ENCODE measurements around the gene SLC25A39. TPM values are rescaled to one million over a fixed set of nuclear protein-coding genes. Genes with fewer than 3 reads are reported as not detected.

SLC25A39 gene
- total and polyA plus RNA-seq, 2 experiments from 2014 or later: 92.7 to 179 TPM

GRCh38 chr17:44283344-44284023 is 41.1 kb downstream of the SLC25A39 start:
- Histone ChIP-seq H2AFZ (no peak overlapping the region), H3K9me3 (ENCODE audit: low read depth) (no peaks in the 10 kb centered on the region), H3K27me3 (no peaks in the 10 kb centered on the region), H4K20me1 (ENCODE audit: insufficient read depth, poor library complexity, severe bottlenecking) (no peaks in the 10 kb centered on the region), H3K4me3 (no peak overlapping the region), H3K27ac (no peak overlapping the region), H3K4me1 (ENCODE audit: insufficient read depth) (no peaks in the 10 kb centered on the region), H3K9me2 (replicated peaks; ENCODE audit: insufficient read depth) (no peaks in the 10 kb centered on the region), H3K4me2 (no peak overlapping the region), H3K79me2 (no peaks in the 10 kb centered on the region), H3K36me3 (replicated peaks; ENCODE audit: insufficient read depth, low read depth) (no peaks in the 10 kb centered on the region)
- DNase-seq (ENCODE audit: low spot score): no peak
- TF ChIP-seq, protein P1, sequence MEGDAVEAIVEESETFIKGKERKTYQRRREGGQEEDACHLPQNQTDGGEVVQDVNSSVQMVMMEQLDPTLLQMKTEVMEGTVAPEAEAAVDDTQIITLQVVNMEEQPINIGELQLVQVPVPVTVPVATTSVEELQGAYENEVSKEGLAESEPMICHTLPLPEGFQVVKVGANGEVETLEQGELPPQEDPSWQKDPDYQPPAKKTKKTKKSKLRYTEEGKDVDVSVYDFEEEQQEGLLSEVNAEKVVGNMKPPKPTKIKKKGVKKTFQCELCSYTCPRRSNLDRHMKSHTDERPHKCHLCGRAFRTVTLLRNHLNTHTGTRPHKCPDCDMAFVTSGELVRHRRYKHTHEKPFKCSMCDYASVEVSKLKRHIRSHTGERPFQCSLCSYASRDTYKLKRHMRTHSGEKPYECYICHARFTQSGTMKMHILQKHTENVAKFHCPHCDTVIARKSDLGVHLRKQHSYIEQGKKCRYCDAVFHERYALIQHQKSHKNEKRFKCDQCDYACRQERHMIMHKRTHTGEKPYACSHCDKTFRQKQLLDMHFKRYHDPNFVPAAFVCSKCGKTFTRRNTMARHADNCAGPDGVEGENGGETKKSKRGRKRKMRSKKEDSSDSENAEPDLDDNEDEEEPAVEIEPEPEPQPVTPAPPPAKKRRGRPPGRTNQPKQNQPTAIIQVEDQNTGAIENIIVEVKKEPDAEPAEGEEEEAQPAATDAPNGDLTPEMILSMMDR (IDR thresholded peaks at IDR 0.05; ENCODE audit: poor library complexity): no peak
- TF ChIP-seq EZH2phosphoT487 (IDR thresholded peaks at IDR 0.05; ENCODE audit: low read depth, severe bottlenecking, unreplicated experiment) (no peak), EZH2 (IDR thresholded peaks at IDR 0.05; ENCODE audit: borderline replicate concordance) (no peak)
- 88% methylated on average over 8 of the region's 8 CpGs for WGBS (ENCODE audit: low lambda C conversion rate, missing lambda C conversion rate)

GRCh38 chr17:44282264-44282663 is 42.4 kb downstream of the SLC25A39 start:
- H4K20me1 ChIP-seq (ENCODE audit: insufficient read depth, poor library complexity, severe bottlenecking): no peaks in the 10 kb centered on the region
- H3K4me1 ChIP-seq (ENCODE audit: insufficient read depth): no peaks in the 10 kb centered on the region
- H3K36me3 ChIP-seq (replicated peaks; ENCODE audit: insufficient read depth, low read depth): no peaks in the 10 kb centered on the region
- H3K9me2 ChIP-seq (replicated peaks; ENCODE audit: insufficient read depth): no peaks in the 10 kb centered on the region
- 70% methylated on average over 3 of the region's 3 CpGs for WGBS (ENCODE audit: low lambda C conversion rate, missing lambda C conversion rate)
- no peaks in the 10 kb centered on the region for H3K27me3 ChIP-seq
- H2AFZ ChIP-seq: no peak overlapping the region
- TF ChIP-seq, protein P1 (IDR thresholded peaks at IDR 0.05; ENCODE audit: poor library complexity): no peak
- TF ChIP-seq EZH2phosphoT487 (IDR thresholded peaks at IDR 0.05; ENCODE audit: low read depth, severe bottlenecking, unreplicated experiment) (no peak), EZH2 (IDR thresholded peaks at IDR 0.05; ENCODE audit: borderline replicate concordance) (no peak)
- H3K27ac ChIP-seq: no peak overlapping the region
- H3K79me2 ChIP-seq: no peaks in the 10 kb centered on the region
- no peak for DNase-seq (ENCODE audit: low spot score)
- no peak overlapping the region for H3K4me3 ChIP-seq
- no peaks in the 10 kb centered on the region for H3K9me3 ChIP-seq (ENCODE audit: low read depth)
- no peak overlapping the region for H3K4me2 ChIP-seq

DNA sequence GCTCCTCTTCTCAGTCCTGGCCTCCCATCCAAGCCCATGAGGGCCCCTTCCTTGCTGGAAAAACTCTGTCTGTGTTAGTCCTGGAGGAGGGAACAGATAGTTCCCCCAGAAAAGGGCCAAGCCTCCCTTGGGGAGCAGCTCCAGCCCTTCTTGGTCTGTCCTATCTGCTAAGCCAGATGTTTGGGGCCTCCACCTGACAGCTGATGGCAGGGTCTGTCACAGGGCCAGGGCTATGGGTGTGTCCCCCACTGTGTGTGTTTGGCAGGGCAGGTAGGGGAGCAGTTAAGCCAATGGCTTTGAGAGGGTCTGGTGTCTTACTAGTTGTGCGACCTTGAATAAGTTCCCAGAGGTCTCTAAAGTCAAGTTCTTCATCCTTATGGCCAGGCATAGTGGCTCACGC is 43.1 kb downstream of the SLC25A39 start:
- Histone ChIP-seq H3K36me3 (replicated peaks; ENCODE audit: insufficient read depth, low read depth) (no peaks in the 10 kb centered on the region), H3K4me2 (no peak overlapping the region), H3K9me2 (replicated peaks; ENCODE audit: insufficient read depth) (no peaks in the 10 kb centered on the region), H3K4me1 (ENCODE audit: insufficient read depth) (no peaks in the 10 kb centered on the region), H3K27me3 (no peaks in the 10 kb centered on the region), H3K9me3 (ENCODE audit: low read depth) (no peaks in the 10 kb centered on the region), H3K79me2 (no peaks in the 10 kb centered on the region), H2AFZ (no peak overlapping the region), H4K20me1 (ENCODE audit: insufficient read depth, poor library complexity, severe bottlenecking) (no peaks in the 10 kb centered on the region), H3K27ac (no peak overlapping the region), H3K4me3 (no peak overlapping the region)
- no peak for DNase-seq (ENCODE audit: low spot score)
- TF ChIP-seq EZH2 (IDR thresholded peaks at IDR 0.05; ENCODE audit: borderline replicate concordance) (no peak), EZH2phosphoT487 (IDR thresholded peaks at IDR 0.05; ENCODE audit: low read depth, severe bottlenecking, unreplicated experiment) (no peak)
- TF ChIP-seq, protein P1 (IDR thresholded peaks at IDR 0.05; ENCODE audit: poor library complexity): no peak
- 96% methylated on average over 2 of the region's 2 CpGs for WGBS (ENCODE audit: low lambda C conversion rate, missing lambda C conversion rate)
